ENCODE data around the gene GNAS-AS1. TPM values are rescaled to one million over a fixed set of nuclear protein-coding genes. Genes with fewer than 3 reads are reported as not detected.

Gene GNAS-AS1

GRCh38 chr20:58774214-58774613 lies 76.5 kb downstream of the GNAS-AS1 start:
- DNase-seq (ENCODE audit: low read depth in 1 of 2, low spot score in 1 of 2) = no peak
- peaks cover 1% of the 10 kb centered on the region for H3K27me3 ChIP-seq (ENCODE audit: insufficient read depth, poor library complexity, severe bottlenecking)
- no peak overlapping the region for H3K27ac ChIP-seq (replicated peaks)
- H3K4me3 ChIP-seq (replicated peaks; ENCODE audit: insufficient read depth, low read length) = no peak overlapping the region
- TF ChIP-seq CTCF (IDR thresholded peaks at IDR 0.05; ENCODE audit: insufficient read depth, low read length) (no peak), REST (IDR thresholded peaks at IDR 0.05; ENCODE audit: insufficient replicate concordance, low read depth) (no peak), GABPA (IDR thresholded peaks at IDR 0.05; ENCODE audit: low read depth) (no peak)

- Histone ChIP-seq H3K27ac (replicated peaks) (no peak overlapping the region), H3K4me3 (replicated peaks; ENCODE audit: insufficient read depth, low read length) (no peak overlapping the region), H3K27me3 (ENCODE audit: insufficient read depth, poor library complexity, severe bottlenecking) (no peaks in the 10 kb centered on the region)
- TF ChIP-seq GABPA (IDR thresholded peaks at IDR 0.05; ENCODE audit: low read depth) (no peak), CTCF (IDR thresholded peaks at IDR 0.05; ENCODE audit: insufficient read depth, low read length) (no peak), REST (IDR thresholded peaks at IDR 0.05; ENCODE audit: insufficient replicate concordance, low read depth) (no peak), POLR2AphosphoS5 (IDR thresholded peaks at IDR 0.05; ENCODE audit: low read depth) (no peak), SPI1 (IDR thresholded peaks at IDR 0.05; ENCODE audit: borderline replicate concordance, low read depth) (no peak)
- no peak for DNase-seq (ENCODE audit: low read depth in 1 of 2, low spot score in 1 of 2)
Observed at GRCh38 chr20:58772786-58773185, 77.9 kb downstream of the GNAS-AS1 start.

Small RNA genes within 50 kb of the gene (microRNA-seq; reads per million reads assigned to microRNA genes)
- not detected for gene MIR298
